ENCODE measurements around the gene KLHDC2.
A peak's percentile ranks its signal among the peaks of the same experiment; 100 is the strongest.
"Not testable (repeated sequence)": the region's sequence is repeated elsewhere in the genome, so short reads cannot be mapped to it uniquely, and the experiment has no call there.

The KLHDC2 gene

GRCh38 chr14:49745191-49745590 is 22.8 kb upstream of the KLHDC2 start:
- DNase-seq (ENCODE audit: low read depth) = no peak
- no peak for TF ChIP-seq CTCF (conservative IDR thresholded peaks at IDR 0.05; ENCODE audit: control insufficient read depth, insufficient read depth, low read depth, low read length)
- H3K4me3 ChIP-seq (ENCODE audit: control insufficient read depth, low read depth, low read length) = no peak overlapping the region

- not testable (repeated sequence) for DNase-seq (ENCODE audit: low read depth); H3K4me3 ChIP-seq (ENCODE audit: control insufficient read depth, low read depth, low read length)
These were observed 21.5 kb upstream of the KLHDC2 start for GRCh38 chr14:49746476-49746875.

- DNase-seq (ENCODE audit: low read depth) = no peak
- no peak for TF ChIP-seq CTCF (conservative IDR thresholded peaks at IDR 0.05; ENCODE audit: control insufficient read depth, insufficient read depth, low read depth, low read length)
- no peak overlapping the region for H3K4me3 ChIP-seq (ENCODE audit: control insufficient read depth, low read depth, low read length)
These were observed 13.3 kb upstream of the KLHDC2 start for GRCh38 chr14:49754570-49755097.

- no peak overlapping the region for H3K4me3 ChIP-seq (ENCODE audit: control insufficient read depth, low read depth, low read length)
- no peak for DNase-seq (ENCODE audit: low read depth)
- no peak for TF ChIP-seq CTCF (conservative IDR thresholded peaks at IDR 0.05; ENCODE audit: control insufficient read depth, insufficient read depth, low read depth, low read length)
These were observed 12.6 kb upstream of the KLHDC2 start for GRCh38 chr14:49755378-49755777.

- no peak for DNase-seq (ENCODE audit: low read depth)
- no peak overlapping the region for H3K4me3 ChIP-seq (ENCODE audit: control insufficient read depth, low read depth, low read length)
- TF ChIP-seq CTCF (conservative IDR thresholded peaks at IDR 0.05; ENCODE audit: control insufficient read depth, insufficient read depth, low read depth, low read length) = no peak
These were observed 6.0 kb upstream of the KLHDC2 start for GRCh38 chr14:49761839-49762551.

GRCh38 chr14:49766839-49767238 is 1.1 kb upstream of the KLHDC2 start:
- H3K4me3 ChIP-seq (ENCODE audit: control insufficient read depth, low read depth, low read length) = peak overlapping the region; percentile 56
- no peak for DNase-seq (ENCODE audit: low read depth)
- no peak for TF ChIP-seq CTCF (conservative IDR thresholded peaks at IDR 0.05; ENCODE audit: control insufficient read depth, insufficient read depth, low read depth, low read length)

GRCh38 chr14:49767270-49767570 is 733 bp upstream of the KLHDC2 start:
- TF ChIP-seq CTCF (conservative IDR thresholded peaks at IDR 0.05; ENCODE audit: control insufficient read depth, insufficient read depth, low read depth, low read length) = no peak
- no peak for DNase-seq (ENCODE audit: low read depth)
- peak overlapping the region; percentile 56 for H3K4me3 ChIP-seq (ENCODE audit: control insufficient read depth, low read depth, low read length)

All from fibroblast of mammary gland (primary cell).